ENCODE measurements around the gene SBNO1.

GRCh38 chr12:123293178-123293760, 71.4 kb downstream of the SBNO1 start:
- TF ChIP-seq, protein P1, sequence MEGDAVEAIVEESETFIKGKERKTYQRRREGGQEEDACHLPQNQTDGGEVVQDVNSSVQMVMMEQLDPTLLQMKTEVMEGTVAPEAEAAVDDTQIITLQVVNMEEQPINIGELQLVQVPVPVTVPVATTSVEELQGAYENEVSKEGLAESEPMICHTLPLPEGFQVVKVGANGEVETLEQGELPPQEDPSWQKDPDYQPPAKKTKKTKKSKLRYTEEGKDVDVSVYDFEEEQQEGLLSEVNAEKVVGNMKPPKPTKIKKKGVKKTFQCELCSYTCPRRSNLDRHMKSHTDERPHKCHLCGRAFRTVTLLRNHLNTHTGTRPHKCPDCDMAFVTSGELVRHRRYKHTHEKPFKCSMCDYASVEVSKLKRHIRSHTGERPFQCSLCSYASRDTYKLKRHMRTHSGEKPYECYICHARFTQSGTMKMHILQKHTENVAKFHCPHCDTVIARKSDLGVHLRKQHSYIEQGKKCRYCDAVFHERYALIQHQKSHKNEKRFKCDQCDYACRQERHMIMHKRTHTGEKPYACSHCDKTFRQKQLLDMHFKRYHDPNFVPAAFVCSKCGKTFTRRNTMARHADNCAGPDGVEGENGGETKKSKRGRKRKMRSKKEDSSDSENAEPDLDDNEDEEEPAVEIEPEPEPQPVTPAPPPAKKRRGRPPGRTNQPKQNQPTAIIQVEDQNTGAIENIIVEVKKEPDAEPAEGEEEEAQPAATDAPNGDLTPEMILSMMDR (IDR thresholded peaks at IDR 0.05; ENCODE audit: insufficient read depth, low read depth, low read length): no peak
- TF ChIP-seq EZH2 (IDR thresholded peaks at IDR 0.05; ENCODE audit: insufficient read depth, low read length): no peak

Data from astrocyte (in vitro differentiated cells and primary cell).